ENCODE data around the gene PIGN. TPM values are rescaled to one million over a fixed set of nuclear protein-coding genes. Genes with fewer than 3 reads are reported as not detected.

PIGN gene
- total and polyA plus RNA-seq, 2 donors (not counting 3 experiments of a cell fraction or from before 2014, with no cell fraction given) = 13.7 to 26.1 TPM

- POLR2A ChIA-PET = no interaction called here
- dilution Hi-C loops (cut with MboI; ENCODE audit: extremely low pct_ligation_motif_present, low sequenced_read_pairs) (loop anchor here (10.0 kb wide), 1 partner anchor 226 kb away; no protein-coding TSS in a partner anchor), intact Hi-C loops (cut with micrococcal nuclease) (no loop called here)
- Histone ChIP-seq H3K4me3 (replicated peaks in 1 of 3; ENCODE audit: insufficient read depth in 1 of 3, low read depth in 1 of 3, low read length in 3 of 3) (no peak overlapping the region), H2AFZ (ENCODE audit: low read depth, low read length) (no peak overlapping the region), H3K27ac (ENCODE audit: insufficient read depth, low read depth, low read length) (no peak overlapping the region), H4K20me1 (replicated peaks; ENCODE audit: control insufficient read depth, extremely low read depth, insufficient read depth, low read length) (no peaks in the 10 kb centered on the region), H3K9me1 (replicated peaks; ENCODE audit: control insufficient read depth, extremely low read depth, insufficient read depth, low read length) (no peaks in the 10 kb centered on the region), H3K9ac (replicated peaks; ENCODE audit: extremely low read depth, insufficient read depth, low read length) (no peak overlapping the region), H3K4me1 (ENCODE audit: control insufficient read depth, extremely low read depth, insufficient read depth, low read length) (peaks cover 10% of the 10 kb centered on the region), H3K4me2 (ENCODE audit: insufficient read depth, low read length) (no peak overlapping the region), H3K9me3 (replicated peaks; ENCODE audit: control insufficient read depth, insufficient read depth, low read length) (no peaks in the 10 kb centered on the region), H3K36me3 (ENCODE audit: control insufficient read depth in 2 of 2, extremely low read depth in 1 of 2, insufficient read depth in 2 of 2, low read length in 2 of 2) (no peaks in the 10 kb centered on the region), H3K79me2 (ENCODE audit: control insufficient read depth, insufficient read depth, low read length) (peaks cover 1% of the 10 kb centered on the region), H3K27me3 (ENCODE audit: control insufficient read depth in 2 of 2, insufficient read depth in 2 of 2, low read length in 2 of 2) (no peaks in the 10 kb centered on the region)
- FAIRE-seq (no peak), DNase-seq (ENCODE audit: low read depth, low spot score) (no peak)
- CTCF ChIA-PET = interaction anchor here (1.1 to 4.5 kb wide), 3 partner anchors 71 to 802 kb away, joined by 3 to 36 read pairs (median 5); no protein-coding TSS in a partner anchor
- TF ChIP-seq FOS (IDR thresholded peaks at IDR 0.05; ENCODE audit: borderline replicate concordance, insufficient read depth, low read length) (no peak), EZH2 (IDR thresholded peaks at IDR 0.05; ENCODE audit: borderline replicate concordance, low read depth, low read length, severe bottlenecking) (no peak), JUN (IDR thresholded peaks at IDR 0.05; ENCODE audit: borderline replicate concordance, insufficient read depth, insufficient read length, low read depth) (no peak), POLR2A (IDR thresholded peaks at IDR 0.05; ENCODE audit: low read depth, low read length) (no peak), CTCF (IDR thresholded peaks at IDR 0.05; ENCODE audit: extremely low read depth in 1 of 2, insufficient read depth in 1 of 2, low read depth in 1 of 2, low read length in 2 of 2) (no peak), MYC (IDR thresholded peaks at IDR 0.05; ENCODE audit: low read depth, low read length) (no peak), POLR2AphosphoS5 (IDR thresholded peaks at IDR 0.05; ENCODE audit: insufficient read depth, low read depth, low read length) (no peak), MAX (IDR thresholded peaks at IDR 0.05; ENCODE audit: insufficient read depth, insufficient read length) (no peak), GATA2 (IDR thresholded peaks at IDR 0.05; ENCODE audit: insufficient read depth, insufficient read length, low read depth, low read length) (no peak)
- no TSS peak for BruUV-seq (replicated peaks)
These were observed 7.6 kb downstream of the PIGN start for GRCh38 chr18:62179213-62179612.

All from endothelial cell of umbilical vein (primary cell).